ENCODE results near the gene ZMAT5. TPM values are rescaled to one million over a fixed set of nuclear protein-coding genes. Genes with fewer than 3 reads are reported as not detected.
A peak's percentile ranks its signal among the peaks of the same experiment; 100 is the strongest.

ZMAT5 gene
- polyA plus RNA-seq, 3 donors: 27.1 to 79.4 (median 59.3) TPM

DNA sequence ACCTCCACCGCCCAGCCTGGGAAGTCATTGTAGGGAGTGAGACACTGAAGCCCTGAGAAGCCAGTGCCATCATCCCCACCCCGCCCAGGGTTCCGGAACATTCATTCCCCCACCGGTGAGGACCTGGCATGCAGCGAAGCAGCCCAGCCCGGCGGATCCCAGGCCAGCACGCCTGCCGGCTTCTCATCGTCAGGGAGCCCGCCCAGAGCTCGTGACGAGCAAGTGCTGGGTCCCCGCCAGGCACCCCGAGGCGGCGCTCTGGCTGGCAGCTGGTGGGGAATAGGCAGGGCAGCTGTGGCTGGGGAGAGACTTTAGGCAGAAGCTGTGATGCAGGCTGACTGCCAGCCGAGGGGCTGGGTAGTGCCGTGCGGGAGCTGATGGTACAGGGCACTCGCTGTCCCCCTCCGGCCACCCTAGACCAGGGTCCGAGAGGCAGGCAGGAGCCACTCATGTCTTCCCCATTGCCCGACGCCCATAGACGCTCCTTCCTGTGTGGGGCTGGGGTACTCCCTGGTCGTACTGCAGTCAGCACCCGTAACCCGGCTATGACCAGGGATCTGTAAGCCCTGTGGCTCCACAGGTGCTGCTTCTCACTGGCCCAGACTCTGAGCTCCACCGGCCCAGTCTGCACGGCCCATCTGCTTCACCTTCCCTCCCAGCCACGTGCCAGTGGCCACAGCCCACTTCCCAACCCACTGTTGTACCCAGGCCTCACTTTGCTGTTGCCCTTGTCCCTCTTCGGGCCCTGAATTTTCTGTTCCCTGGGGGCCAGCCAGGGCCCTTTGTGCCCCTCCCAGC is 71.5 kb downstream of the ZMAT5 start:
- Mint-ChIP-seq H3K9me3 (peaks cover 0 to 1% (median 0%) of the 10 kb centered on the region in 7 donors), H3K36me3 (peaks cover 59 to 69% of the 10 kb centered on the region in 2 donors), H3K27ac (peak overlapping the region in 1 of 7 donors; percentile 61), H3K4me1 (no peaks in the 10 kb centered on the region), H3K27me3 (ENCODE audit: low read depth in 3 of 3) (peaks cover under 1 to 3% (median 3%) of the 10 kb centered on the region in 3 donors), H3K4me3 (no peak overlapping the region)
- Histone ChIP-seq H3K27me3 (ENCODE audit: control insufficient read depth in 2 of 2, insufficient read depth in 2 of 2, low read length in 2 of 2) (no peaks in the 10 kb centered on the region), H3K36me3 (replicated peaks in 1 of 2; ENCODE audit: control insufficient read depth in 1 of 2, insufficient read depth in 2 of 2, low read length in 2 of 2) (peaks cover 62 to 75% of the 10 kb centered on the region in 2 donors), H3K4me1 (ENCODE audit: control insufficient read depth in 1 of 2, insufficient read depth in 2 of 2, low read length in 2 of 2) (no peaks in the 10 kb centered on the region), H3K4me3 (replicated peaks in 1 of 3; ENCODE audit: low read depth in 2 of 3, low read length in 3 of 3) (no peak overlapping the region), H3K27ac (ENCODE audit: low read depth in 1 of 2, low read length in 2 of 2) (no peak overlapping the region), H3K4me2 (replicated peaks; ENCODE audit: extremely low read depth, low read length, poor library complexity, severe bottlenecking) (no peak overlapping the region), H3K9ac (ENCODE audit: insufficient read depth, low read length, poor library complexity, severe bottlenecking) (no peak overlapping the region), H3K9me3 (replicated peaks in 1 of 2; ENCODE audit: control insufficient read depth in 1 of 2, insufficient read depth in 1 of 2, low read length in 2 of 2) (no peaks in the 10 kb centered on the region), H4K20me1 (ENCODE audit: insufficient read depth, low read length) (no peaks in the 10 kb centered on the region), H2AFZ (ENCODE audit: insufficient read depth, low read depth, low read length, poor library complexity, severe bottlenecking) (no peak overlapping the region), H3K79me2 (ENCODE audit: insufficient read depth, low read length) (no peaks in the 10 kb centered on the region)
- 97% methylated on average over 32 of the region's 33 CpGs for WGBS (ENCODE audit: insufficient coverage)
- TF ChIP-seq, protein P1, sequence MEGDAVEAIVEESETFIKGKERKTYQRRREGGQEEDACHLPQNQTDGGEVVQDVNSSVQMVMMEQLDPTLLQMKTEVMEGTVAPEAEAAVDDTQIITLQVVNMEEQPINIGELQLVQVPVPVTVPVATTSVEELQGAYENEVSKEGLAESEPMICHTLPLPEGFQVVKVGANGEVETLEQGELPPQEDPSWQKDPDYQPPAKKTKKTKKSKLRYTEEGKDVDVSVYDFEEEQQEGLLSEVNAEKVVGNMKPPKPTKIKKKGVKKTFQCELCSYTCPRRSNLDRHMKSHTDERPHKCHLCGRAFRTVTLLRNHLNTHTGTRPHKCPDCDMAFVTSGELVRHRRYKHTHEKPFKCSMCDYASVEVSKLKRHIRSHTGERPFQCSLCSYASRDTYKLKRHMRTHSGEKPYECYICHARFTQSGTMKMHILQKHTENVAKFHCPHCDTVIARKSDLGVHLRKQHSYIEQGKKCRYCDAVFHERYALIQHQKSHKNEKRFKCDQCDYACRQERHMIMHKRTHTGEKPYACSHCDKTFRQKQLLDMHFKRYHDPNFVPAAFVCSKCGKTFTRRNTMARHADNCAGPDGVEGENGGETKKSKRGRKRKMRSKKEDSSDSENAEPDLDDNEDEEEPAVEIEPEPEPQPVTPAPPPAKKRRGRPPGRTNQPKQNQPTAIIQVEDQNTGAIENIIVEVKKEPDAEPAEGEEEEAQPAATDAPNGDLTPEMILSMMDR (IDR thresholded peaks at IDR 0.05): no peak
- intact Hi-C loops (cut with micrococcal nuclease): no loop called here
- no peak for DNase-seq

DNA sequence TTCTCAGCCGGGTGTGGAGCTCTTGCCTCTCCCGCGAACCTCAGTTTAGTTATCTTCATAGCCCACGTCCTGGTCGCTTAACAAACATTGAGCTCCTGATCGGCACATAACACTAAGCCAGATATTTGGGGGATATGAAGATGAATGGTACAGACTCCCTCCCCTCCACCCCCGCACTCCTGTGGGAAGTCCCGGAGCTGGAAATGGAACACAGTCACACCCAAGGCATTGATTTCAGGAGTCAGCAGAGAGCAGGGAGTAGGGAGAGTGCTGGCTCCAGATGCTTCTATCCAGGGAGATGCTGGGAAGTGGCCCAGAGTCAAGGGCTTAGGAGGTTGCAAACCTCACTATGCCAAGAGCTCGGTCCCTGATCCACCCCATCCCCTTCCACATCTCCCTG is 73.1 kb downstream of the ZMAT5 start:
- peaks cover 0 to 3% (median 1%) of the 10 kb centered on the region in 3 donors for H3K27me3 Mint-ChIP-seq (ENCODE audit: low read depth in 3 of 3)
- no peak for DNase-seq
- TF ChIP-seq, protein P1 (IDR thresholded peaks at IDR 0.05): no peak
- H3K4me2 ChIP-seq (replicated peaks; ENCODE audit: extremely low read depth, low read length, poor library complexity, severe bottlenecking): no peak overlapping the region
- H4K20me1 ChIP-seq (ENCODE audit: insufficient read depth, low read length): no peaks in the 10 kb centered on the region
- peak overlapping the region in 1 of 7 donors; percentile 38 for H3K27ac Mint-ChIP-seq
- H3K9me3 ChIP-seq (replicated peaks in 1 of 2; ENCODE audit: control insufficient read depth in 1 of 2, insufficient read depth in 1 of 2, low read length in 2 of 2): no peaks in the 10 kb centered on the region
- peaks cover 0 to 1% (median 0%) of the 10 kb centered on the region in 7 donors for H3K9me3 Mint-ChIP-seq
- no peak overlapping the region for H3K27ac ChIP-seq (ENCODE audit: low read depth in 1 of 2, low read length in 2 of 2)
- no peaks in the 10 kb centered on the region for H3K4me1 Mint-ChIP-seq
- H3K27me3 ChIP-seq (ENCODE audit: control insufficient read depth in 2 of 2, insufficient read depth in 2 of 2, low read length in 2 of 2): no peaks in the 10 kb centered on the region
- H2AFZ ChIP-seq (ENCODE audit: insufficient read depth, low read depth, low read length, poor library complexity, severe bottlenecking): no peak overlapping the region
- H3K79me2 ChIP-seq (ENCODE audit: insufficient read depth, low read length): no peaks in the 10 kb centered on the region
- H3K4me3 Mint-ChIP-seq: no peak overlapping the region
- no peak overlapping the region for H3K4me3 ChIP-seq (replicated peaks in 1 of 3; ENCODE audit: low read depth in 2 of 3, low read length in 3 of 3)
- H3K9ac ChIP-seq (ENCODE audit: insufficient read depth, low read length, poor library complexity, severe bottlenecking): no peak overlapping the region
- H3K36me3 Mint-ChIP-seq: peaks cover 67 to 78% of the 10 kb centered on the region in 2 donors
- H3K4me1 ChIP-seq (ENCODE audit: control insufficient read depth in 1 of 2, insufficient read depth in 2 of 2, low read length in 2 of 2): no peaks in the 10 kb centered on the region
- H3K36me3 ChIP-seq (replicated peaks in 1 of 2; ENCODE audit: control insufficient read depth in 1 of 2, insufficient read depth in 2 of 2, low read length in 2 of 2): peaks cover 62 to 78% of the 10 kb centered on the region in 2 donors
- intact Hi-C loops (cut with micrococcal nuclease): no loop called here
- WGBS (ENCODE audit: insufficient coverage): 100% methylated on average over 1 of the region's 9 CpGs

Measured in CD14-positive monocyte (primary cell).